Activated CD4-positive, alpha-beta T cell treated with anti-CD3 and anti-CD28 coated beads, Interleukin-2, amount 50 U/mL, for 16 hours (primary cell): Measurements from ENCODE around the gene C12orf54.
A peak's percentile ranks its signal among the peaks of the same experiment; 100 is the strongest.
"Not testable (repeated sequence)": the region's sequence is repeated elsewhere in the genome, so short reads cannot be mapped to it uniquely, and the experiment has no call there.

Source experiments
- DNase-seq: peaks from one replicate; pipeline ENCODE4 v3.0.0-alpha.2; 2020

C12orf54 gene

DNA sequence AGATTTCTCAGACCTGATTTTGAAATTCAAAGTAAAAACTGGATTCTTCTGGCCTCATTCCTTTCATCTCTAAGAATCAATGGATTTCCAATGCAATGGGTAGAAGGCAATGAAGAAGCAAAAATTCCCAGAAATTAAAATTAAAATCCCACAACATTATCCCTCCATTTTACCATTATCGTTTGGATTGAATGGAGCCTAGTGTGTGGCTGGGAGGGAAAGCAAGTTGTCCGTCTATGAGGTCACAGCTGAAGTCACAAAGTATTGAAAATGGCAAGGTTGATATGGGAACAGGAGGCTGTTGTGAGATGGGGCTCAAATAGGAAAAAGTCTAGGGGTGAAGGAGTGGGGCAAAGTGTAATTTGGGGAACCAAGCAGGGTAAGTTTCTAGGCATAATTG lies at the start of gene C12orf54:
Gene C12orf54, plus strand, starts transcription at position 301 of the 400 bp plus-strand sequence. CDS start 799 bp downstream, outside the sequence.
- DNase-seq: no peak

DNA sequence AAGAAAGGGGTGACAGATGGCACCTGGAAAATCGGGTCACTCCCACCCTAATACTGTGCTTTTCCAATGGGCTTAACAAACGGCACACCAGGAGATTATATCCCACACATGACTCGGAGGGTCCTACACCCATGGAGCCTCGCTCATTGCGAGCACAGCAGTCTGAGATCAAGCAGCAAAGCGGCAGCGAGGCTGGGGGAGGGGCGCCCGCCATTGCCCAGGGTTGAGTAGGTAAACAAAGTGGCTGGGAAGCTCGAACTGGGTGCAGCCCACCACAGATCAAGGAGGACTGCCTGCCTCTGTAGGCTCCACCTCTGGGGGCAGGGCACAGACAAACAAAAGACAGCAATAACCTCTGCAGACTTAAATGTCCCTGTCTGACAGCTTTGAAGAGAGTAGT lies 48.3 kb upstream of the C12orf54 start:
- not testable (repeated sequence) for DNase-seq

DNA sequence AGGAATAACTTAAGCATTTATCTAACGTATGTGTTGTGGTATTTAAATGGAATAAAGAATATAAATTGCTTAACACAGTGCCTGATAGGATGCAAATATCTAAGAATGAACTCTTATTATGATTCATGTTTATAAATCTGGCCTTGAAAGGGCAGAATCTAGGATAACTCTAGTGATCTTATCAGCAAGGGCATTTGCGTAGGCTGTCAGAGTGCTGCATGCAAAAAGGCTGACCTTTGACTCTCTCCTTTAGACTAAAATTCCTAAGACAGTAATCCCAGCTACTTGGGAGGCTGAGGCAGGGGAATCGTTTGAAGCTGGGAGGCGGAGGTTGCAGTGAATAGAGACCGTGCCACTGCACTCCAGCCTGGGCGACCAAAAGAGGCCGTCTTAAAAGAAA lies 41.2 kb upstream of the C12orf54 start:
- DNase-seq: no peak

DNA sequence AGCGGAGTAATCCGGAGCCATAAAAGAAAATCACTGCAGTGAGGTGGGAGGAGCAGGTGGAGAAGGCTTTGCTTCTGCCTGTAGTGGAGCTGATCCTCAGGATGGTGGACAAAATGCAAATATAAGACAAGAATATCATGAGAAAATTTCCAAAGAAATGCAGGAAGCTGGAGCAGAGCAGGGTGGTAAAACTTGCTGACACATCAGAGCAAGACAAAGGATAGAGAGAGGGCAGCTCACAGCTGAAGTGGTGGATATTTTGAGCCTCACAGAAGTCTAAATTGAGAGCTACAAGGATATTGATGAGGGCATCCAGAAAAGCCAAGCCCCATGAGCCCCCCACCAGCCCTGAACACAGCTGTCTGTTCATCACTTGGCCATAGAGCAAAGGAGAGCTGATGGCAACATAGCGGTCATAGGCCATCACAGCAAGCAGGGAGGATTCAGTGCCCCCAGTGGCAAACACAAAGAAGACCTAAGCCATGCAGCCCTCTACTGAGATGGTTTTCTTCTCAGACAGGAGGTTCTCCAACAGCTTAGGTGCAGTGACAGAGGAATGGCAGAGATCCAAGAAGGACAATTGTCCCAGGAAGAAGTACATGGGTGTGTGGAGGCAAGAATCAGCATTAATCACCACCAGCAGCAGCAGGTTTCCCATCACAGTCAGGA lies 40.0 kb upstream of the C12orf54 start:
- DNase-seq: no peak

DNA sequence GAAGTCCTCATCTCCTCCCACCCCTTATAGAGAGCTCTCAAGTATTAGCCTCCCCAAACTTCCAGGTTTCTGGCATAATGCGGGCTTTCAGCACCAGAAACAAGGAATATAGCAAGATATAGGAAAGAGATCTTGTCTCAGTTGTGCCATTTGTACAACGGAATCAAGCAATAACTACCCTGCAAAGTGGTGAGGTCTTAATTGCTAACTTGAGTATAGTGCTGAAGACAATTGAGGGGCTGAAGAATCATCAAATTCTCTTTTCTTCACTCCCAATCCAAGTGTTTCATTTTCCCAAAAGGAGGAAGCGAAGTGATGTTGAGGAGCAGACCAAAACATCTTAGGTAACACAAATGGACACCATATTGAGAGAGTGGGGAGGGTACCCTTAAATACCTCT lies 36.8 kb upstream of the C12orf54 start:
- DNase-seq: no peak

DNA sequence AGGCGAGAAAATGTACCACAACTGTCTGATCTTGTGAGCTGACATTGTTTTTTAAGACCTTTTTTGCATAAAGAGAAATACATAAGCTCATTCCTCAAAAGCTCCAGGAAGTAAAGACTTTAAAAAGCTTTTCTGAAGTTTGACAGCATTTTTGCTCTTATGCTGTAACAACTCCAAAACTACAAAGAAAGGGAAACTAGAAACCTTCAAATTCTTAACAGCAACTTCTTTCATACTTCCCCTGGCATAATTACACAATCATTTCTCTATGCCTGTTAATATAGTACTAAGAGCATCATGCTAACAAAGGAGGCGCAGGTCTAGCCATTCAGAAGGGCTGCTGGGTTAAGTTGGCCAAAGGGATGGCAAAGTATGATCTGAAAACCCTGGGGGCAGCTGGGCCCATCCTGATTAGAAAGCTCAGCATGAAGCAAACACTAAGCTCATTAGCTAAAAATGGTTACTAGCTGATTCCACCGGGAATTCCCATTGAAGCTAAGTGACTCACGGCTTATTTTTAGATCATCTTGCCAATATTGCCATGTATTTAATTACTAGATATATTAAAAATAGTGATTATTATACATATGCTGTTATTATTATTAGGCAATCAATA lies 36.0 kb upstream of the C12orf54 start:
- DNase-seq: no peak

DNA sequence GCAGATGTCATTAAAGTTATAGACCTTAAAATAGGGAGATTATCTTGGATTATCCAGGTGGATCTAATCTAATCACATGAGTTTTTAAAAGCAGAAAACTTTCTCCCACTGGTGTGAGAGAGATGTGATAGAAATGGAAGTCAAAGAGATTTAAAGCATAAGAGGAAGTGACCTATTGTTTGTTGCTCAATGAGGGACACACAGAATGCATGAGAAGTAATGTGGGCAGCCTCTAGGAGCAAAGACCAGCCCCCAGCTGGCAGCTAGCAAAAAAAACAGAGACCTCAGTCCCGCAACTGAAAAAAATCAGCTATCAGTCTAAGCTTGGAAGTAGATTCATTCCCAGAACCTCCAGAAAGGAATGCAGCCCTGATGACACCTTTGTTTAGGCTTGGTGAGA lies 34.5 kb upstream of the C12orf54 start:
- no peak for DNase-seq

DNA sequence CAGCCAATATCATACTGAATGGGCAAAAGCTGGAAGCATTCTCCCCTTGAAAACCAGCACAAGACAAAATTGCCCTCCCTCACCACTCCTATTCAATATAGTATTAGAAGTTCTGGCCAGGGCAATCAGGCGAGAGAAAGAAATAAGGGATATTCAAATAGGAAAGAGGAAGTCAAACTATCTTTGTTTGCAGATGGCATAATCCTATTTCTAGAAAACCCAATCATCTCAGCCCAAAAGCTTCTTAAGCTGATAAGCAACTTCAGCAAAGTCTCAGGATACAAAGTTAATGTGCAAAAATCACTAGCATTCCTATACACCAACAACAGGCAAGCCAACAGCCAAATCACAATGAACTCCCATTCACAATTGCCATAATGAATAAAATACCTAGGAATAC lies 30.9 kb upstream of the C12orf54 start:
- no peak for DNase-seq

DNA sequence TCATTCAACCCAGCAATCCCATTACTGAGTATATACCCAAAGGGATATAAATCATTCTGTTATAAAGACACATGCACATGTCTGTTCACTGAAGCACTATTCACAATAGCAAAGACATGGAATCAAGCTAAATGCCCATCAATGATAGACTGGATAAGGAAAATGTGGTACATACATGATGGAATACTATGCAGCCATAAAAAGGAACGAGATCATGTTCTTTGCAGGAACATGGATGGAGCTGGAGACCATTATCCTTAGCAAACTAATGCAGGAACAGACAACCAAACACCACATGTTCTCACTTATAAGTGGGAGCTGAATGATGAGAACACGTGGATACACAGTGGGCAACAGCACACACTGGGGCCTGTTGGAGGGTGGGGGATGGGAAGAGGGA lies 29.3 kb upstream of the C12orf54 start:
- DNase-seq: not testable (repeated sequence)

DNA sequence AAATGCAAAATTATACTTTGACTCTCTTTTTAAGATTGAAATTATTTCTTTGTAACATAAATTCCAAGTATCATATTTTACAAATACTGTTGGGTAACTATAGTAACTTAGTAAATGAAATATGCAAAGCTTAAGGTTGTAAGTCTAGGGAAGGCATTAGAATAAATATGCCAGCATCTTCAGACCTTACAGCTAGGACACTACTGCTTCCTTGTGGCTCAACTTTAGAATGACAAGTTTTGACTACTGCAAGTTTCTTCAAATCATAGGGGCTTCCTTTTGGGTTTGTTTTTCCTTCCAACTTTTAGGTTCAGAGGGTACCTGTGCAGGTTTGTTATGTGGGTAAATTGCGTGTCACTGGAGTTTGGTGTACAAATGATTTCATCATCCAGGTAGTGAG lies 27.6 kb upstream of the C12orf54 start:
- DNase-seq: peak; percentile 3

DNA sequence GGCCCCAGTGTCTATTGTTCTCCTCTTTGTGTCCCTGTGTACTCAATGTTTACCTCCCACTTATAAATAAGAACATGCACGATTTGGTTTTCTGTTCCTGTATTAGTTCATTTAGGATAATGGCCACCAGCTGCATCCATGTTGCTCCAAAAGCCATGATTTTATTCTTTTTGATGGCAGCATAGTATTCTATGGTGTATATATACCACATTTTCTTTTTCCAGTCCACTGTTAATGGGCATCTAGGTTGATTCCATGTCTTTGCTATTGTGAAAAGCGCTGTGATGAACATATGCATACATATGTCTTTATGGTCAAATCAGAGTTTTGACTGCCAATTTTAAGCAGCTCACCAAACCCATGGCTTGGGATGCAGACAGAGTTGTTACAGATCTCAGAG lies 27.2 kb upstream of the C12orf54 start:
- DNase-seq: no peak

DNA sequence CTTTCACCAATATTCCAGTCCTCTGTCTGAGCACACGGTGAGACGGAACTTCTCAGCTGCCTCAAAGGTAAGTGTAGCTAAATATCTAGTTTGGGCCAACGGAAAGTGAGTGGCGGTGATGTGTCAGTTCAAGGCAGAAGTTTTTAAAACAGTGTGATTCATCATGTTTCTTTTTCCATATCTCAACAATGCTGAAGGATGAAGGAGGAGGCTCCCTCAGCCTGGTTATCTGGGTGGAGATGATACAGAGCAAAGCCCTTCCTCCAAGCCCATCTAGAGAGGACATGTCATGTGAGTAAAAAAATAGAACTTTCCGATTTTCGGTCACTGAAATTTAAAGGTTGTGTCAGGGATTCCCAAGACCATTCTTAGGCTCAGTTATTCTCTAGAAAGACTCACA lies 23.0 kb upstream of the C12orf54 start:
- no peak for DNase-seq

DNA sequence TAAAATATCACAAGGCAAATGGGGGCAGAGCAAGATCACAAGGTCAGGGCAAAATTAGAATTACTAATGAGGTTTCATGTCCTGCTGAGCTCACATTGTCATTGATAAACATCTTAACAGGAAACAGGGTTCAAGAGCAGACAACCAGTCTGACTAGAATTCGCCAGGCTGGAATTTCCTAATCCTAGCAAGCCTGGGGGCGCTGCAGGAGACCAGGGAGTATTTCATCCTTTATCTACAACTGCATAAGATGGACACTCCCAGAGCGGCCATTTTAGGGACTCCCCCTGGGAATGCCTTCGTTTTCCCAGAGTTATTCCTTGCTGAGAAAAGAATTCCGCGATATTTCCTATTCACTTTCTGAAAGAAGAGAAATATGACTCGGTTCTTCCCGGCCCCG lies 13.3 kb upstream of the C12orf54 start:
- not testable (repeated sequence) for DNase-seq

DNA sequence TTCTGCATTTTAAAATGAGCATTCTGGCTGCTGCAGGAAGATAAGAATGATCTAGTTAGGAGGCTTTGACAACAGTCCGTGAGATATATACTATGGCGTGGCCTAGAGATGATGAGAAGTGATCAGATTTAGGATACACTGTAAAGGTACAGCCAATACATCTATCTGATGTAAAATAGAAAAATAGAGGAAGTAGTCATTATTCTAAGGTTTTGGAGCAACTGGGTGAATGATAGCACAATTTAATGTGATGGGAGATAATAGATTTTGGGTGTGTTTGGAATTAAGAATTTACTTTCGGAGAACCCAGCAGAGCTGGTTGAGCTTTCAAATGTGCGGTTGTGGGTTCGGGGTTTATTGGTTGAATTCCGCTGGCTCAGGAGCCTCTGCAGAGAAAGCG lies 10.0 kb upstream of the C12orf54 start, which contains the start of gene ANP32D:
Gene ANP32D, plus strand, starts transcription at position 301 of the 400 bp plus-strand sequence. CDS start 106 bp downstream, outside the sequence.
- DNase-seq: no peak

DNA sequence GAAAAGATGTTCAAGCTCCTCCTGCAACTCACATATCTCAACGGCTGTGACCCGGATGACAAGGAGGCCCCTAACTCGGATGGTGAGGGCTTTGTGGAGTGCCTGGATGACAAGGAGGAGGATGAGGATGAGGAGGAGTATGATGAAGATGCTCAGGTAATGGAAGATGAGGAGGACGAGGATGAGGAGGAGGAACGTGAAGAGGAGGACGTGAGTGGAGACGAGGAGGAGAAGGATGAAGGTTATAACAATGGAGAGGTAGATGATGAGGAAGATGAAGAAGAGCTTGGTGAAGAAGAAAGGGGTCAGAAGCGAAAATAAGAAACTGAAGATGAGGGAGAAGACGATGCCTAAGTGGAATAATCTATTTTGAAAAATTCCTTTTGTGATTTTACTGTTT lies 9.2 kb upstream of the C12orf54 start:
- DNase-seq: no peak

DNA sequence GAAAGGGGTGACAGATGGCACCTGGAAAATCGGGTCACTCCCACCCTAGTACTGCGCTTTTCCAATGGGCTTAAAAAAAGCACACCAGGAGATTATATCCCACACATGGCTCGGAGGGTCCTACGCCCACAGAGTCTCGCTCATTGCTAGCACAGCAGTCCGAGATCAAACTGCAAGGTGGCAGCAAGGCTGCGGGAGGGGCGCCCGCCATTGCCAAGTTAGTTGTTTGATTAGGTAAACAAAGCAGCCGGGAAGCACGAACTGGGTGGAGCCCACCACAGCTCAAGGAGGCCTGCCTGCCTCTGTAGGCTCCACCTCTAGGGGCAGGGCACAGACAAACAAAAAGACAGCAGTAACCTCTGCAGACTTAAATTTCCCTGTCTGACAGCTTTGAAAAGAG lies 7.8 kb upstream of the C12orf54 start:
- not testable (repeated sequence) for DNase-seq

DNA sequence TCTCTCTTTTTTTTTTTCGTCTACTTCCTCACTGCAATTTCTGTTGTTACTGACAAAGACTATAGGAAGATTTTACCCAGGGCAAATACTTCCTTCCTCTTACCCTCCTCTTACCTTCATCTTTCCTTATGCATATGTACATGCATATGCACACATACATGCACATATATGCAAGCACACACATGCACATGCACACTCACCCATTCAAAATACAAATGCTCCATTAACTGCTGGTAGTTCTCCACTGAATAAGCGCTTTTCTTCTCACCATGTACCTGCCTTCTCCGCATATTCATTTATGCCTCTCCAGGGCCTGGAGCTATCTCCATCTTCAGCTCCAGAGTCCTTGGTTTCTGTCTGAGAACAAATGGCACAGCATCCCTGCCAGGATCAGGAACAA lies 632 bp downstream of the C12orf54 start:
- DNase-seq: no peak

DNA sequence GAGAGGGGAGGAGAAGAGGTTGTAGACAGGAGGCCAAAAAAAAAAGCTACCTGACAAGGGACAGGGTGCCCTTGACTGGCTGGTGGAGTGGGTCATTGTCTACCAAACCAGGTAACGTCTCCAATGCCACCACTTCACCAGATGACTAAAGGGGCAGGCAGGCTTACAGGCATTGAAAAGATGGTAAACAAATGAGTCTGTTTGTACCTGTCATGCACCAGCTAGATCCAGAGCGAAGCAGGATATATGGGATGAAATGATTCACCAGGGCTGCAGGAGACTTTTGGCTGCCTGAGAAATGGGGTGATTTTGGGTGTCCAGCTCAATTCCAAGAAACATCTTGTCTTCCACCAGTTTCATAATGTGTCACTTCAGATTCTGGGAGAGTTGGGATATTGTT lies 4.0 kb downstream of the C12orf54 start:
- DNase-seq: no peak

DNA sequence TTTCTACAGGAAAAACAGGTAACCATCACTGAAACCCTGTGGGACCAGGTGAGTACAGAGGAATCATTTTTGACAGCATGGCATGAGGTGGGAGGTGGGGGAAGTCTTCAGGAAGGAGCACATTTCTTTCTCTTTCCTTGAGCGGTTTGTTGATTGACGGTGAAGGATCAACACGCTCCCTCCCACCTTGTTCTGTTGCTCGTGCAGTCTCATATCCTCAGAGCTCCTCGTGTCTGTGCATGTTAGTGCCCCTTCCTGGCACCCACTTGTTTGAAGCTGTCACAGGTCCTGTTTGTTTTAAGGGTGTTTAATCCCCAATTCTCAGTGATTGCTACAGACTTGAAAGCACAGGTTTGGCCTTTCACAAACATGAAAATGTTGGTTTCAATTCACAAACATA lies 4.4 kb downstream of the C12orf54 start:
- no peak for DNase-seq

DNA sequence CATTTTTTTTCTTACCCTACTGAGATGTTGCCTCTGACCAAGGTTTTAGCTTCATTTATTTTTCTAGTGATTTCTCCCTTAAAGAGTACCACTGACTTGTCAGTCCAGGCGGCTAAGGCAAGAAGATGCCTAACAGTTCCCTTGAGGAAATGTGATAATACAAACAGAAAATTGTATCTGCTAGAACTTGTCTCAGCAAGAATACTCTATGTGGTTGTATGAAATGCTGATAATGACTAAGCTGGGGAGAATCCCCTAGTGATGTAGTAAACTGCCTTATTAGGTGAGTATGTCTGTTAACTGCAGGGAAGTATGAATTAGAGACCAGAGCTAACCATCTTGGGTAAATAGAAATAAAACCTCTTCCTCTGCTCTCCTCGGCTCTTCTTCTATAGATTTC lies 6.7 kb downstream of the C12orf54 start:
- DNase-seq: peak; percentile 3

DNA sequence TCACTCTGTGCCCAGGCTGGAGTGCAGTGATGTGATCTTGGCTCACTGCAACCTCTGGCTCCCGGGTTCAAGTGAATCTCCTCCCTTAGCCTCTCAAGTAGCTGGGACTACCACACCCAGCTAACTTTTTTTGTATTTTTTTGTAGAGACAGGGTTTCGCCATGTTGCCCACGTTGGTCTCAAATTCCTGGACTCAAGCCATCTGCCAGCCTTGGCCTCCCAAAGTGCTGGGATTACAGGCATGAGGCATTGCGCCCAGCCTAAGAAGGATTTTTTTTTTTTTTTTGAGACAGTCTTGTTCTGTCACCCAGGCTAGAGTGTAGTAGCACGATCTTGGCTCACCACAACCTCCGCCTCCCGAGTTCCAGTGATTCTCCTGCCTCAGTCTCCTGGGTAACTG lies 7.2 kb downstream of the C12orf54 start:
- DNase-seq: not testable (repeated sequence)

DNA sequence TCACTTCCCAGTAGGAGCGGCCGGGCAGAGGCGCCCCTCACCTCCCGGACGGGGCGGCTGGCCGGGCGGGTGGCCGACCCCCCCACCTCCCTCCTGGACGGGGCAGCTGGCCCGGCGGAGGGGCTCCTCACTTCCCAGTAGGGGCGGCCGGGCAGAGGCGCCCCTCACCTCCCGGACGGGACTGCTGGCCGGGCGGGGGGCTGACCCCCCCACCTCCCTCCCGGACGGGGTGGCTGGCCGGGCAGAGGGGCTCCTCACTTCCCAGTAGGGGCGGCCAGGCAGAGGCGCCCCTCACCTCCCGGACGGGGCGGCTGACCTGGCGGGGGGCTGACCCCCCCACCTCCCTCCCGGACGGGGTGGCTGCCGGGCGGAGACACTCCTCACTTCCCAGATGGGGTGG lies 18.0 kb downstream of the C12orf54 start:
- not testable (repeated sequence) for DNase-seq

DNA sequence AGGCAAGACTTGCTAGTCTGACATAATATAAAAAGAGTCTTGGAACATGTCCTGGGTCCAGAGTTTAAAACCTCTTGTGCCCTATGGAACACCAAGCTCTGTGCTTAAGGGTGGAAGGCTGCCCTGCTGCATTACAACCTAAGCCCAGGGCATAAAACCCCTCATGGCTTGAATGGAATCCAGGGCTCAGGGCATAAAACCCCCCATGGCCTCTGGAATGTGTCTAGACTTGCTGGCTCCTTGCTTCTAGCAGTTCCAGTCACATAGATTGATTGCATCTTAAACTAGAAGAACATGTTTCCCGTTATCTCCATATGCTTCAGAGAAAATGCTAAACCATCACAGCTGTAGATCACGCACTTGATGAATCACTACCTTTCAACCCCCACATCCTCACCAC lies 24.5 kb downstream of the C12orf54 start:
- DNase-seq: not testable (repeated sequence)

DNA sequence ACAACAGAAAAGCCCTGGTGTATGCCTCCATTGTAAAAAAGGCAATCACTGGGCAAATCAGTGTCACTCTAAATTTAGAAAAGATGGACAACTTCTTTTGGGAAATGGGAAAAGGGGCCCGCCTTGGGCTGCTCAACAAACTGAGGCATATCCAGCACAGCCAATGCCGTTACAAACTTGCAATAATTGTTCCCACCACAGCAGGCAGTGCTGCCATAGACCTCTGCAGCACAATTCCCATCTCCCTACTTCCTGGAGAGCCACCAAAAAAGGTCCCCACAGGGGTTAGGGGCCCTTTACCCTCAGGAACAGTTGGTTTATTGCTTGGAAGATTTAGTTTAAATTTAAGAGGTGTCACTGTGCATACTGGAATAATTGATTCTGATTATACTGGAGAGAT lies 26.7 kb downstream of the C12orf54 start:
- no peak for DNase-seq

DNA sequence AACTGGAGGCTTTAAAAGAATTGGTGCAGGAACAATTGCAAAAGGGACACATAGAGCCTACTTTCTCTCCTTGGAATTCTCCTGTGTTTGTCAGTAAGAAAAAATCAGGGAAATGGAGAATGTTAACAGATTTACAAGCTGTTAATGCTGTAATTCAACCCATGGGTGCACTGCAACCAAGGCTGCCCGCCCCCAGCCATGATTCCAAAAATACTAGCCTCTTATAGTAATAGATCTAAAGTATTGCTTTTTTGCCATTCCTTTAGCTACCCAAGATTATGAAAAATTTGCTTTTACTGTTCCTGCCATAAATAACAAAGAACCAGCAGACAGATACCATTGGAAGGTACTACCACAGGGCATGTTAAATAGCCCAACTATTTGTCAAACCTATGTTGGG lies 27.8 kb downstream of the C12orf54 start:
- DNase-seq: no peak
